ENCODE results near the gene TIMM22.
A peak's percentile ranks its signal among the peaks of the same experiment; 100 is the strongest.

TIMM22 gene

DNA sequence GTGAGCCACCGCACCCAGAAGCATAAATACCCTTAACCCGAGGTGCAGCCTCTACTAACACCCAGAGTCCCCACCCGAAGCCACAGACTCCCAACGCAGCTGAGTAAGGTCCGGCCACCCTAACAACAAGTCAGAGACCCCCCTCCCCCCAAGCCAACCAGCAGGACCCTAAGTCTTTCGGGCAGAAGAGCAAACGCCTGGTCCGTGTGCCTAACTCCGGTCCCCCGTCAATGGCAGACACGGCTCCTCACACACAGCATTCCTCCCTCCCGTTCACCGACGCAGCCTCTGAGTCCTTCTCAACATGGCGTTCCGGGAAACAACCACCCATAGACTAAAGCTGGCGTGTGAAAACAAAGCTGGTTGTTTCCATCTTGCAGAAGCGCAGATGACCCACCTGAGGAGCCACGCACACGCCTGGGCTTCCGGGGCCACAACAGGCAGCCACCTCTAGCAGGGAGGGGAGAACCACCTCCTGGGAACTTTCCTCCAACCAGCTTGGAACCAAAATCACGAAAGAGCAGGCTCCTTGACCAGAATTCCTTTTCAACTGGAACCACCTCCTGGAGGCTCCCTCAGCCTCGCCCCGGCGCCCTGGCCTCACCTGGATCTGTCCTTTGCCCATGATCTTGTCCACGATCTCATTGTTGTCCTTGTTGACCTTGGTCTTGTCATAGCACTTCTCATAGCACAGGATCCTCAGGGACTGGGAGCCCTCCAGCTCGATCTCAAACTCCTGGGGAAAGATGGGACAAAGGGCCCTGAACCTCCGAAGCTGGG is 52.7 kb downstream of the TIMM22 start:
- intact Hi-C loops (cut with DNase I): no loop called here

GRCh38 chr17:1050246-1050995 is 53.5 kb downstream of the TIMM22 start:
- DNase-seq: peak in 5 of 10 donors; percentile 3 to 71 (median 55)
- intact Hi-C loops (cut with DNase I): no loop called here

More for the DNA sequence above, 52.7 kb downstream of the TIMM22 start:
- peak in 5 of 10 donors; percentile 3 to 67 (median 39) for DNase-seq

- DNase-seq: peak in 5 of 10 donors; percentile 9 to 84 (median 73)
- intact Hi-C loops (cut with DNase I): no loop called here
Observed at GRCh38 chr17:1050996-1051925, 54.3 kb downstream of the TIMM22 start.

All from posterior cingulate gyrus (tissue), 11 donors.